Activated T-cell treated with anti-CD3 and anti-CD28 coated beads, Interleukin-2, amount 50 U/mL, for 48 hours (primary cell): ENCODE results near the gene GBA2.

Experiments
- DNase-seq, 2 experiments: peaks; one replicate each; pipeline ENCODE4 v3.0.0-alpha.2; 2020

Gene GBA2

DNA sequence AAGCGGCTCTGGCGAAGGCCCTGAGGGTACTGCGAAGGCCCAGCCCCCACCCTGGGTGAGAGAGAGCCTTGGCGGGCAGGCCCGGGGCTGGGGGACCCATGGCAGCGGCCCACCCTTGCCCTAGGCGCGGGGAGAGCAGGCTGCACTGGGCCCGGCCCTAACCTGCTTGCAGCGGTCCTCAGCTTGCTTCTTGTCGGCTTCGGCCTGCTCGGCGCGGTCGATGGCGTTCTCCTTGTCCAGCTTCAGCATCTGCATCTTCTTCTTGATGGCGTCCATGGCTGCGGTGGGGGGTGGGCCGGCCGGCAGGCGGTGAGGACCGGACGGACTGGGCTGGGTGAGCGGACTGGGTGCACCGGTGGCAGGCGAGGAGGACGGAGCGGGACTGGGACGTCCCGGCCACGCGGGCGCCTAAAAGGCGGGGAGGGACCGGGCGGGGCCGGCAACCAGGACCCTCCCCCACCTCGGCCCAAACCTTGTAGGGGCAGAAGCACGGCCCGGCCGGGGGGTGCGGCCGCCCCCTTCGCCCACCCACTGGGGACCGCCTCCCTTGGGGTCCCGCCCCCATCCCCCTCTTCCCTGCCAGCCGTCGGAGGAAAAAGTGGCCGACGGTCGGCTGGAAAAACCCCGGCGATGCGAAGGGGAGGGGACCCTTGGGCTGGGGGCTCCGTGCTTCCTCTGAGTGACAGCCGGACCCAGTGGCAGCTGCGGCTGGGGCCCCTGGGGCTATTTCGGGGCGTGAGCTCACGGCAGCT, 59.3 kb downstream of the GBA2 start, which contains the start of gene TPM2:
TSS of gene TPM2 (minus strand) at position 384 of the 752 bp plus-strand sequence. CDS start at position 276, 108 bp downstream.
- DNase-seq: no peak

DNA sequence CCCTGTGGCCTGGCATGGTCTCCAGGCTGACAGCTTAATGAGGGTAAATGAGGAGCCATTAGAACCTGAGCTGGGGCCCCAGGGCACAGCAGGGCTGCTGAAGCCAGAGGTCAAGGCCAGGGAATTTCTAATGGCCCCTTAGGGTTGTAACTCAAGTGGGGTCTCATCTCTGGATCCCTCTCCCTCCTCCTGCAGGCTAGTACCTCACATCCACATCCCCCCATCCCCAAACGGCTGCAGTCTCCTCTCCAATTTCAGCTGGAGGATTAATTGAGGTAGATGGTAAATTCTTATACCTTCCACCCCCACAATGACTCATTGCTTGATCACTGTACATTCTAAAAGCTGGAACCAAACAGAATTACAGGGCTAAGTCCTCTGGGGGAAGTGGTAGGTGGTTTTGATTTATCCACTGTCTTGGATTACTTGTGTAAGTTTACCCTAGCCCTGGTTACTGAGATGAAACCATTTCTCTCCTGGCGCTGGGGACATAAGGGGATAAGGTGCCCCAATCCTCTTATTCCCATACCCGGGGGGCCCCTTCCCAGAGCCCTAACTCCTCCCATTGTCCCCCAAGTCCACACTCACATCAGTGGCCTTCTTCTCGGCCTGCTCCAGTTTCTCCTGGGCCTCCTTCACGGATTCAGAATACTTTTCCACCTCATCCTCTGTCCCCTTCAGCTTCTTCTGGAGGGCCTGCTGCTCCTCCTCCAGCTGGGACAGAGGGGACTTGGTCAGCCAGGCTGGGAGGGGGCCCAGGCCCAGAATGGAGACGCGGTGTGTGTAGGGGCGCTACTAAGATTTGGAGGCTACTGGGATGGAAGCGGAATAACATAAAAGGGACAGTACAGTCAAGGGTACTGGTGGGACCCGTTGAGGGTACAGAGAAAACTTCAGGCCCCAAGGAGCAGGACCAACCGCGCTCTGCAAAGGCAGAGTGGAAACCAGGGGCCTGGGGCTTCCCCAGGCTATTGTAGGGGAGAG, 60.2 kb downstream of the GBA2 start:
- DNase-seq: peak in 1 of 2 experiments; percentile 38

DNA sequence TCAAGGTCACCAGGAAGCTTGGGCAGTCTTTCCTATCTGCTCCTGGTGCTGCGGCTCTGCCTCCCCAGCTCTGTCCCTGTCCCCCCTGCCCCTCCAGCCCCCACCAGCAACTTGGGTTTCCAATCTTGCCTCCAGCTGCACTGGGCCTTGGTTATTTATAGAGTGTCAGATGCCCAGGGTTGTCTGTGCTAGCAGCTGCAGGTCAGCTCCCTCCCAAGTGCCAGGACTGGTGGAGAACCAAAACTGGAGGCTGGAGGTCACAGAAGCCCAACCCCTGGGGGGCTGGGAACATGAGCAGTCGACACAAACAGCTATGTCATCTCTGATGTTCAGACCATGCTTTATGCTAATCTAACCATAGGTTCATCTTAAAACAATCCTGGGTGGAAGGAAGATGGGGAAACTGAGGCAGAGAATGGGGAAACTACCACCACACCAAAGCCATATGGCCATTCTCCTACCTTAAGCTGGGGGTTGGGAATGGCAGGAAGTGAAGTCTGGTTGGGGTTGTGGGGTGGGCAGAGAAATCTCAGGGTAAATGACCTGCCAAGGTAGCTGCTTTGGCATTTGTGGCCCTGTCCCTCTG, 61.0 kb downstream of the GBA2 start:
- no peak for DNase-seq

DNA sequence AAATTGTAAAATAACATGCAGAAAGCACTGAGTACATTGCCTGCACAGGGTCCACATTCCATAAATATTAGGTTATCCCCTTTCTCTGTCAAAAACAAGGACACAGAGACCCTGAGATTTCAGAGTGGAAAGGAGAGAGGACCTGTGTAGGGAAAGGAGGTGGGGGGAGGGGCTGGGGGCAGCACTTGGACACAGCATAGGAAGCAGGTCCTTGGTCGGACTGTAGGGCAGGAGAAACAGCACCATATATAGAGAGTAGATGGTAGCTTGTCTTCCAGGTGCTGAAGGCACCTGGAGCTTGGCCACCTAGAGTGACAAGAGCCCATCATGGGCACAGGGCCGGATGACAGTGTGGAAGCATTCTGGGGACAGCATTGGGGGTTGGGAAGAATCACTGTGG, 61.7 kb downstream of the GBA2 start:
- DNase-seq: no peak
